D721Med (cell line): ENCODE results near the gene ESYT1.

Source experiments
- DNase-seq: peaks from one replicate; pipeline ENCODE4 v3.0.0; 2011; ENCODE audit warnings: low spot score; ENCODE audit not compliant: insufficient read length
- FAIRE-seq: peaks from 2 replicates; lab custom pipeline; 2011; peaks lifted over from hg19 to GRCh38; lab: Jason Lieb, UNC
- CTCF ChIP-seq: IDR thresholded peaks from 2 replicates; pipeline ENCODE4 v1.5.1; 2012; ENCODE audit warnings: mild to moderate bottlenecking, control low read depth; ENCODE audit not compliant: insufficient read depth; ENCODE audit errors: missing control alignments

Gene ESYT1

GRCh38 chr12:56081393-56082347 lies 46.4 kb upstream of the ESYT1 start:
- no peak for FAIRE-seq
- no peak for TF ChIP-seq CTCF
- DNase-seq, result no peak

- FAIRE-seq, result no peak
- no peak for DNase-seq
- no peak for TF ChIP-seq CTCF
Observed at GRCh38 chr12:56082382-56082781, 45.7 kb upstream of the ESYT1 start.

- DNase-seq (no peak), FAIRE-seq (no peak)
- TF ChIP-seq CTCF, result no peak
Observed at GRCh38 chr12:56082967-56083366, 45.1 kb upstream of the ESYT1 start.

GRCh38 chr12:56084958-56085543 lies 43.0 kb upstream of the ESYT1 start:
- FAIRE-seq, result no peak
- no peak for DNase-seq
- peak; percentile 47 for TF ChIP-seq CTCF

- FAIRE-seq (no peak), DNase-seq (no peak)
- TF ChIP-seq CTCF, result no peak
Observed at GRCh38 chr12:56086096-56086495, 42.0 kb upstream of the ESYT1 start.

- FAIRE-seq (no peak), DNase-seq (no peak)
- TF ChIP-seq CTCF, result no peak
Observed at GRCh38 chr12:56086608-56087007, 41.5 kb upstream of the ESYT1 start.

GRCh38 chr12:56087220-56087619 lies 40.8 kb upstream of the ESYT1 start:
- no peak for TF ChIP-seq CTCF
- FAIRE-seq, result no peak
- no peak for DNase-seq
